HG02943 (cell line): ENCODE results near the gene AGXT2.
A peak's percentile ranks its signal among the peaks of the same experiment; 100 is the strongest.

Experiments
- ATAC-seq: cut with Tn5 transposase; IDR thresholded peaks from one replicate; pipeline ENCODE4 v1.9.1; 2021; ENCODE audit warnings: mild to moderate bottlenecking, low read depth, moderate library complexity; ENCODE audit not compliant: unreplicated experiment

AGXT2 gene

GRCh38 chr5:35047785-35048404 lies at the start of gene AGXT2:
AGXT2 (minus strand) TSS chr5:35047949; CDS start chr5:35047892, 57 bp downstream.
- ATAC-seq = no peak

GRCh38 chr5:35096932-35097331 lies 49.2 kb upstream of the AGXT2 start:
- ATAC-seq = no peak

GRCh38 chr5:35096216-35096615 lies 48.5 kb upstream of the AGXT2 start:
- no peak for ATAC-seq

GRCh38 chr5:35095366-35095765 lies 47.6 kb upstream of the AGXT2 start:
- no peak for ATAC-seq

- ATAC-seq = no peak
These were observed 47.2 kb upstream of the AGXT2 start for GRCh38 chr5:35094948-35095347.

- no peak for ATAC-seq
These were observed 45.0 kb upstream of the AGXT2 start for GRCh38 chr5:35092703-35093102.

- no peak for ATAC-seq
These were observed 44.0 kb upstream of the AGXT2 start for GRCh38 chr5:35091704-35092103.

- ATAC-seq = no peak
These were observed 41.9 kb upstream of the AGXT2 start for GRCh38 chr5:35089334-35090314.

GRCh38 chr5:35087991-35088390 lies 40.2 kb upstream of the AGXT2 start:
- ATAC-seq = no peak

GRCh38 chr5:35083150-35083549 lies 35.4 kb upstream of the AGXT2 start:
- no peak for ATAC-seq

- no peak for ATAC-seq
These were observed 34.8 kb upstream of the AGXT2 start for GRCh38 chr5:35082530-35082929.

- ATAC-seq = no peak
These were observed 33.4 kb upstream of the AGXT2 start for GRCh38 chr5:35081134-35081533.

GRCh38 chr5:35073160-35073559 lies 25.4 kb upstream of the AGXT2 start:
- ATAC-seq = no peak

GRCh38 chr5:35069188-35069587 lies 21.4 kb upstream of the AGXT2 start:
- ATAC-seq = no peak

GRCh38 chr5:35067985-35068384 lies 20.2 kb upstream of the AGXT2 start:
- ATAC-seq = no peak

GRCh38 chr5:35066260-35066795 lies 18.6 kb upstream of the AGXT2 start:
- ATAC-seq = no peak

GRCh38 chr5:35063414-35063813 lies 15.7 kb upstream of the AGXT2 start:
- no peak for ATAC-seq

GRCh38 chr5:35061211-35061770 lies 13.5 kb upstream of the AGXT2 start:
- no peak for ATAC-seq

GRCh38 chr5:35060236-35060635 lies 12.5 kb upstream of the AGXT2 start:
- ATAC-seq = no peak

GRCh38 chr5:35059251-35059650 lies 11.5 kb upstream of the AGXT2 start:
- ATAC-seq = no peak

GRCh38 chr5:35058374-35058788 lies 10.6 kb upstream of the AGXT2 start:
- ATAC-seq = peak; percentile 84
